CD4-positive, alpha-beta T cell treated with Interleukin-12 subunit alpha and Interleukin-12 subunit beta, for 1 hour (primary cell): ENCODE results near the gene GYS1.

Experiments used
- DNase-seq: peaks from one replicate; pipeline ENCODE4 v3.0.0-alpha.2; 2020

Gene GYS1

DNA sequence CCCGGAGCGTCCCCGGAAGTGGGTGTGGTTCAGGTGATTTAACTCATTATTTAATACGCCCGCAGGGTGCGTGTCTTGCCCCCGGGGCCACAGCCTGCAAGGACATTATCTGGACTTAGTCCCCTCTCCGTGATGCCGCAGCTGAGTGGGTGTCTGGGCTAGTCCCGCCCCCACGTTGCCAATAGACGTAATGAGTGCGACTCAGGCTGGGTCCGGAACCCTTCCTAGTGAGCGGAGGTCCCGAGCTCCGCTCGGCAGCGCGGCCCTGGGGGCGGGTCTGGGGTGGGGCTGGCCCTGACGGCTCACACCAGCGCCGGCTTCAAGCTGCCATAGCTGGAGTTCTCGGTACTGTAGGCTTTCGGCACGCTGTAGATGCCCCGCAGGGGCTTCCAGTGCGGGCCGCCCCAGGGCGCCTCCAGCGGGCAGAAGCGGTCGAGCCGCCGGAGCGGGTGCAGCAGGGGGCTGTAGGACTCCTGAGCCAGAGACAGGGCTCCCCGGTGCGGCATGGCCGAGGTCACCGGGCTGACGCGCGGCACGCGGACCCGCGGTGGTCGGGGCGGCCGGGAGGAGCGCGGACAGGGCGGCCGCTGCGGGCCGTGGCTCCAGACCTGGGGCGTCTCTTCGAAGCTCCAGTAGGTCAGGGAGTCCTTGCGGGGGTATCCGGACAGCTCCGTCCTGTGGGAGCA lies 24.7 kb upstream of the GYS1 start:
- DNase-seq, result peak; percentile 72

DNA sequence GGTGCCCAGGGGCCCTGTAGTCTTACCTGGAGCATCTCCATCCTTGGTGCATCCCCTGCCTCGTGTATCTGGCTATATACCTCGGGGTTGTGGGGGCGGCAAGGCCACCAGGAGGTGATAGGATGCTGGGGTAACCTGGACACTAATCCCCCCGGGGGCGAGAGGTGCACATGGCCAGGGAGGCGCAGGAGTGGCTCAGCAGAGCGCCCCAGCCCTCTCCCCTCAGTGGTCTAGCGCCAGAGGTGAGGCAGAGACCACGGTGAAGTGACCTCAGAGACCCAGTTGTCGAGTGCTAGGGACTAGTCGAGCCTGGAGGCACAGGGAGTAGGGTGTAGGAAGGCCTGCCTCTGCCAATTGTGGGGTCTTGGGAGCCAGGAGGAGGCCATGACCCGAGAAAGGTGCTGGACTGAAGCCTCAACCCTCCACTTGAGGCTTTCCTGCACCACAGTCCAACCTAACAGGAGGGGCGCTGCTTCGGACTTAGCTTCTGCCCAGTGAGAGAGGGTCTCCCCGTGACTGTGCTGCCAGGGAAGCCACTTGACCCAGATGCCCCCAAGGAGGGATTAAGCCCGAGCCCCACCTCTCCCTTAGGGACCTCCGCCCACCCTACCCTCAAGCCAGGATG lies 24.0 kb upstream of the GYS1 start, which contains the start of gene LHB:
Gene LHB (minus strand): TSS at position 51 of the 625 bp plus-strand sequence. CDS start 10 bp downstream, at position 41.
- no peak for DNase-seq

DNA sequence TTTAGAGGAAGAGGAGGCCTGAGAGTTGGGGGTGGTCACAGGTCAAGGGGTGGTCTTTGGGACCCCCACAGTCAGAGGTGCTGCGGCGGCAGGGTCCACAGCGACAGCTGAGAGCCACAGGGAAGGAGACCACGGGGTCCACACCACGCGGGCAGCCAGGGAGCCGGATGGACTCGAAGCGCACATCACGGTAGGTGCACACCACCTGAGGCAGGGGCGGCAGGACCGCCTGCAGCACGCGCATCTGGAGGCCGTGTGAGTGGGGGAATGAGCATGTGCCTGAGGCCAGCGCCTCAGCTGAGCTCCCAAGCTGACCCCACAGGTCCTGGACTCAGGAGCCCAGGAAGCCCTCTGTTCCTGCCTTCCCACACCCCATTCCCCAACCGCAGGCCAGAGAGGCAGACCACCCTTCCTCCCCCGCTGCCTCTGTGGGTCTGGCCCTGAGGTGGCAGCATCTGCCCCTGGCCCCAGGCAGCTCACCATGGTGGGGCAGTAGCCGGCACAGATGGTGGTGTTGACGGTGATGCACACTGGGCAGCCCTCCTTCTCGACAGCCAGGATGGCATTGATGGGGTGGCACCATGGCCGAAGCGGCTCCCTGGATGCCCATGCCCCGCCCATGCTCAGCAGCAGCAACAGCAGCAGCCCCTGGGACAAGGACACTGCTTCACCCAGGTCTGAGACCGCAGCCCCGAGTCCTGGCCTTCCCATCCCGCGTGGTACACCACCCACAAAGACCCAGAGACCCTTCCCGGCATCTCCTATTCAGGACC lies 23.1 kb upstream of the GYS1 start:
- no peak for DNase-seq

DNA sequence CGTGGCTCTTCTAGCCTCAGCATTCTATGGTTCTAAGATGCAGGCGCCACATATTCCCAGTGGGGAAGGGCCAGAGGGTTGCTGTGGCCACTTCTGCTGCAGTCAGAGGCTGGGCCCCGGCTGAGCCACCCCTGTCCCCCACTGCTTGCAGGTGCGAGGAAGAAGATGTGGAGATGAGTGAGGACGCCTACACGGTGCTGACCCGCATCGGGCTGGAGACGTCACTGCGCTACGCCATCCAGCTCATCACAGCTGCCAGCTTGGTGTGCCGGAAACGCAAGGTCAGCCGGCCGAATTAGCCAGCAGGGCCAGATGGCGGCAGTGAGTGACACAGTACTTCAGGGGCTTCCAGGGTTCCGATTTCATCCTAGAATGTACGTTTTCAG lies 21.8 kb upstream of the GYS1 start:
- no peak for DNase-seq

DNA sequence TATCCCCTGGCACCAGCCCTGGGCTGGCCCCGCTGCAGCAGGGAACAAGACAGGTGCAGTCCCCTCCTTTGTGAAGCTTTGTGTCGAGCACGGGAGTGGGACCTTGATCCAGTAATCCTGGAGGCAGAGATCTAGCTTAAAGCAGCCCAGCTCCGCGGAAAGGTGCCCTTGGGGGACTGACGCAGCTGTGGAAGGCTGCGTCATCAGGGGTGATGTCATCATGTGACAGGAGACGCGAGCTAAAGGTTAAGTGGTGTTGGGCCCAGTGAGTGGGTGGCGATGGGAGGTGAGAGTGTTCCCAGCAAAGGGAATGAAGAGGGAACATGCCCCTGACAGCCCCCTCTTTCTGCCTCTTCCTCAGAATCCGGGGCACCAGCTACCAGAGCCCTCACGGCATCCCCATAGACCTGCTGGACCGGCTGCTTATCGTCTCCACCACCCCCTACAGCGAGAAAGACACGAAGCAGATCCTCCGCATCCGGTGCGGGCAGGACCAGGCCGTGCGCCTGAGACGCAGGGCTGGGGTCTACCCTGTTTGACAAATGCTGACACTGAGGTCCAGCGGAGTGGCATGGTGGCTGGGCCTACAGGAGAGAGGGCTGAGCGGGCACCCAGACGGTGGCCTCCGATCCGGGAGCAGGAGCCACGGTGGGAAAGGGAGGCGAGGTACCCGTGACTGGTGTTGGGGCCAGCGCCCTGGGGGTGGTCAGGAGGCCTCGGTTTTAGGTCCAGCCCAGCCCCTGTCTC lies 21.2 kb upstream of the GYS1 start:
- no peak for DNase-seq

DNA sequence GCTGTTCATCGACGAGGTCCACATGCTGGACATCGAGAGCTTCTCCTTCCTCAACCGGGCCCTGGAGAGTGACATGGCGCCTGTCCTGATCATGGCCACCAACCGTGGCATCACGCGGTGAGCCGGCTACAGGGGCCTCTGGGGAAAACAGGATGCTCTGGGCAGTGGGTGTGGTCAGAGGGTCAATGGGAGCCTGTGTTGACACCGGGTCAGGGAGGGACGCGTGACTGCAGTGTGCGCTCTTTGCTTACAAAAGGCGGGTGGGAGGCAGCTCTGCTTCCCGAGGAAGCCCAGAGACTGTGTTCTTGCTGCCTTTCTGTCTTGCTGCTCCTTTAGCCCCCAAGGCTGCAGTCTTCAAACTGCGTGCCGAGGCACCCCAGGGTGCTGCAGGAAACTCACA lies 18.1 kb upstream of the GYS1 start:
- no peak for DNase-seq

DNA sequence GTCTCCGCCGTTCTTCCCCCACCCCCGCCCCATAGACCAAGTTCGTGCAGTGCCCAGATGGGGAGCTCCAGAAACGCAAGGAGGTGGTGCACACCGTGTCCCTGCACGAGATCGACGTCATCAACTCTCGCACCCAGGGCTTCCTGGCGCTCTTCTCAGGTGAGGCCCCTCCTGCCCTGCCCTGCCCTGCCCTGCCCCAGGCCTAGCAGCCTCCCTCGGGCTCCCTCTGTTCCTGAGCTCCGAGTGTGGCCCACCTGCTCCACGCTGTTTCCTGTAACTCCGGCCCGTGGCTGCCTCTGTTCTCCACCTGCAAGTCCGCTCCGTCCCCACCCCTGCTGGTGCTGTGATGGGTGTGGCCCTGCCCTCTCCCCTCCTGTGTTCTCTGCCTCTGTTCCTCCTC lies 17.3 kb upstream of the GYS1 start:
- DNase-seq, result no peak

DNA sequence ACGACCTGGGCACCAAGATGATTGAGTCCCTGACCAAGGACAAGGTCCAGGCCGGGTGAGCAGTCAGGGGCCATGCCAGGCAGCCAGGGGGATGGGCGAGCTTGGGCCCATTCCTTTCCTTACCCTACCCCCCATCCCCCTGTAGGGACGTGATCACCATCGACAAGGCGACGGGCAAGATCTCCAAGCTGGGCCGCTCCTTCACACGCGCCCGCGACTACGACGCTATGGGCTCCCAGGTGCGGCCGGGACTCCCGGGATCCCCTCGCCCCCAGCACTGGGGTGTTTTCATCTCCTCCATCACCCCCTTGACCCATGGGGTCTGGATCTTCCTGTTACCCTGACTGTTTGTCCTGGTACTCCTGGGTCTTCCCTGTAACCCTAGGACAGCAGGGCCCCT lies 16.7 kb upstream of the GYS1 start:
- no peak for DNase-seq

DNA sequence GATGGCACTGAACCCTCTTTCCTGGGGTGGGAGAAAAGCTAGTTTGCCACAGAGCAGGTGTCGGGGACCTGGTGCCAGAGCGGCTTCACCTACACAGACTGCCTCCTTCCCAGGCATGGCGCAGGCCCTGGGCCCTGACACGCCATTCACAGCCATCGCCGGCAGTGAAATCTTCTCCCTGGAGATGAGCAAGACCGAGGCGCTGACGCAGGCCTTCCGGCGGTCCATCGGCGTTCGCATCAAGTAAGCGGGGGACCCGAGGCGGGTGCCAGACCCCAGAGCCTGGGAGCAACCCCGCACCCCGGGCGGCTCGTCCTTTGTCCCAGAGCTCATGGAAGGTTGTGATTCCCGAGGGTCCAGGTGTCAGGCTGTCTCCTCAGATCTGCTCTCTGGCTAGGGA lies 13.8 kb upstream of the GYS1 start:
- no peak for DNase-seq

DNA sequence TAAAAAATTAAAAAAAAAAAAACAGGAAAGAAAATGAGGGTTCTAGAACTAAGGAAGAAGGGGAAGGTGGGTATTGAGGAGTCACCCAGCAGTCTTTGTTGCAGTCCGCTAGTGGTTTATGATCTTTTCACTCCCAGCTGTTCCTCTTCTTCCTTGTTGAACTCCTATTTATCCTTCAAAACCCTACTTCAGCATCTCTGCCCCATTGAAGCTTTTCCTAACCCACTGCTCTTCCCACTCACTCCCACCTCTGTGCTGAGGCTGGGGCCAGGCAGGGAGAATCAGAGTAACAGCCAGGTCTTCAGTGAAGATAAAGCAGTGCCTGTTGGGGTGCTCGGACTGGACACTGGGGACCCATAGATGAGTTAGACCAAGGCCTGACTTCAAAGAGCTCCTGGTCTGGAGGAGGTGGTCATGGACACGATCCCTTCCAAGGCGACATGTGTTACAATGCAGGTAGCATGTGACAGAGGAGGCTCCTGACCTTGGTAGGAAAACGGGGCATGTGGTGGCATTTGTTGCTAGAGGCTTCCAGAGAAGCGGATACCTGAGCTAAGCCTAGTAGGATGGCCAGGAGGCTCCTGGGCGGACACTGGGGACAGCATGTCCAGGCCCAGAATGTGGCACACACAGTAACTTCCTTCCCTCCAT lies 12.0 kb upstream of the GYS1 start:
- no peak for DNase-seq

DNA sequence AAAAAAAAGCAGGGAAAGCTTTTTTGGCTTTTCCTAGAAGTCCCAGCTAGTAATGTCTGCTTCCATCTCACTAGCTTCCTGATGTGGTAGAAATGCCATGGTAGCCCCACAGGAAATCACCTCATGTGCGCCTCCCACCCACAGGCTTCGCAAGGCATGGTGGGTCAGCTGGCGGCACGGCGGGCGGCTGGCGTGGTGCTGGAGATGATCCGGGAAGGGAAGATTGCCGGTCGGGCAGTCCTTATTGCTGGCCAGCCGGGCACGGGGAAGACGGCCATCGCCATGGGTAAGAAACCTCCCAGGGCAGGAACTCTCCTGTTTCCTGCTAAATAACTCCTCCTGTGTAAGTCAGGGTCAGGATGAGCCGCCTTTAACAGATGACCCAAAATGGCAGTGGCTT lies 11.0 kb upstream of the GYS1 start:
- no peak for DNase-seq

DNA sequence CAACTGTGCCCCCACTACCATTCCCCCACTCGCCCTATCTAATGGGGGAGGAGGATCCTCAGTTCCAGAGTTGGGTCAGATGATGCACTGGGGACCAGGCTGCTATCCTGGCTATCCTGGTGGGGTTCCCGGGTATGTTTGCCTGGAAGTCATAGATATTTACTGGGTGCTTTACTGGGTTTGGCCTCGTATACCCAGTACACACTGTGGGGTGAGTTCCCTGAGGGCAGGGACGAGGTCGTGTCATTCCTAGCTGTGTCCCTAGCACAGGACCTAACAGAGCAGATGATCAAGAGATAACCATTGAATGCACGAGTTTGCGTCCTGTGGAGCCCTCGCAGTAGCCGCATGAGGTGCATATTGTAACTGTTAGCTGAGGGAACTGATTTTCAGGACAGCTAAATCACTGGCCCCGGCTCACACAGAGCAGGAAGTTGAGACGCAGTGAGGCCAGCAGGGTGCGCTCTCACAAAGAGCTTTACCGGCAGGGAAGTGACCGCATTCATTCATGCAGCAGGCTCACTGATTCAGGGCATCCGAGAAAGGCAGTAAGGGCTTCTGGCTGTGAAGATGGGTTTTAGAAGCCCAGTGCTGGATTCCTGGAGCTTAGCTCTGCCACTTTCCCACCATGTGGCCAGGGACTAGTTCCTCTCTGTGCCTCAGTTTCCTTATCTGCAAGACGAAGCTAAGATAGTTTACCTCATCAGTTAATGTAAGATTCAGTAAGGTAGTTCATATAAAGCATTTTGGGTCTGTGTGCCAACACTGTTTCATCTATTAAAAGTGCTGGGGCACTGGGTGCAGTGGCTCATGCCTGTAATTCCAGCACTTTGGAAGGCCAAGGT lies 6.6 kb upstream of the GYS1 start:
- peak; percentile 76 for DNase-seq

DNA sequence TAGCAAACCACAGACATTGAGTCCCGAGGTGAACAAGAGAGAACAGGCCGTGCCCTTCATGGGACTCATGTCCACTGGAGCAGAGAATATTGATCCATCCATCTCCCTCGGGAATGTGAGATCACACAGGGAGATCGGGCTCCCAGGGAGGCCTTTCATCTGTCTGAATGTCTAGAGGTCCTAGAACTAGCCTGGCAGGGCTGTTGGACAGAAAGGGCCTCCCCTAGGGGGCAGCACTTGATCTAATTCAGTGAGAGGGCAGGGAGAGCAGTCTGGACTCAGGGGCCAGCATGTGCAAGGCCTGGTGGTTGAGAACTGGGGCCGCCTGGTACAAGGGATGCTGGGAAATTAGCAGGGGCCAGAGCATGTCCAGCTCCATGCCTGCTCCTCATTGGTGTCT lies 4.9 kb upstream of the GYS1 start:
- DNase-seq, result peak; percentile 53

DNA sequence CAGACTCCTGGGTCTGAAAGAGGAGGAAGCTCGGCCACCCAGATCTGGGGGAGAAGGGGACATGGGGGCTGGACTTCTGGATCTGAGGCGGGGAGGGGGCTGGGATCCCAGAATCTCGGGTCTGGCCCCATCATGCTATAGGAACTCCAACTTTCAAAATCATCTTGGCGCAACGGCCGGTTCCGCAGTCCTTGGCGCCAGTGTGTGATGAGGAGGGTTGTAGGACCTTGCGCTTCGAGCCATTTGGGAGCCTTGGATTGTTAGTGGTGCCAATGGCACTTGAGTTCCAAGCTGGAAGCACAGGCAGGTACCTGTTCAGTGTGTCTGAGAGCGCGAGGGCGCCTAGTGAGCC lies 902 bp upstream of the GYS1 start:
- no peak for DNase-seq

DNA sequence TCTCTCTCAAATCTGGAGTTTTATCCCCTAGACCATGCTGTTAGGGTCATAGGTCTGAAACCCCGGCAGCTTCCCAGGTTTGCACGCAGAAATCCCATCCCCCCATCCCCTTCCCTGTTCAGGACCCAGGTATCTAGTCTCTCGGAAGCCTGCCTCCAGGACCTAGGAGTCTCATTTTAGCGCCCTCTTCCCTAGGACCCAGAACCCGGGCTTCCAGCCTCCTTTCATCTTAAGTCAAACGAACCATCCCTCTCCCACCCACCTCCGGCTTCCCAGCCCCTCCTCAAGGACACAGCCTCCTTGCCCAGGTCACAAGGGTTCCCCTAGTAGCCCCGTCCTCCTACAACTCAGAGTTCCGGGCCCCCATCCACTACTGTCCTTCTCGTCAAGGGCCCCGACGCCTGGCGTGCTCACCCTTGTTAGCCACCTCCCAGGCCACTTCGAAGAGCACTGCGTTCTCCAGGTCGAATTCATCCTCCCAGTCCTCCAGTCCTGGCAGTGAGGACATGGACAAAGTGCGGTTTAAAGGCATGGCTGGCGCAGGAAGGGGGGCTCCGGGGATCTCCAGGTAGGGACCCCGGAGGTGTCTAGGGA lies 431 bp downstream of the GYS1 start:
- DNase-seq, result no peak

DNA sequence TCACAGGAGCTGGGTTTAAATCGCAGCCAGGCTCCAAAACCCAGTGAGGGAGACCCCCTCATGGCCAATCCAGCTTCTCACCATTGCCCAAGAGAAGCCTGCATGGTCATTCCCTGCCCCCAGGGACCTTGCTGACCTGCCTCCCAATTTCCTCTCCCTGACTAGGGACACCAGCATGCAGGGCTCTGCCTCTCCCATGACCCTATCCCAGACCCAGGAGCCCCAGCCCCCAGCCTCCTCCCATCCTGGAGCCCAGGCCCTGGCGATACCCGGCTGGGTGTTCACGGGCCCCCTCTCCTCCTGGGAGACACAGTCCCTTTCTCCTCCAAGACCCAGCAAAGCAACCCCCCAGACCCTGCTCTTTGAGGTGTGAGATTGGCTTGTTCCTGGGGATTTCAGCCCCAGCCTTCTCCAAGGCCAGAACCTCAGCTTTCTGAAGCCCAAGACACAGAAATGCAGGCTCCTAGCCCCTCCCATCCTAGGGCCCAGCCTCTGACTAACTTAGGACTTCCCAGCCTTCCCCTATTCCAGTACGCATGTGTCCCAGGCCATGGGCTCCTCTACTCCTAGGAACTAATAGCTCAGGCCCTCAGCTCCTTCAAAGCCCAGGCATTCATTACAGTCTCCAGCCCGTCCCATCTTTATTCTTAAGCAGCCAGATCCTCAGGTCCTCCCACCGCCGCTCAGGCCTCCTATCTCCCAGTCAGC lies 1.1 kb downstream of the GYS1 start:
- DNase-seq, result no peak

DNA sequence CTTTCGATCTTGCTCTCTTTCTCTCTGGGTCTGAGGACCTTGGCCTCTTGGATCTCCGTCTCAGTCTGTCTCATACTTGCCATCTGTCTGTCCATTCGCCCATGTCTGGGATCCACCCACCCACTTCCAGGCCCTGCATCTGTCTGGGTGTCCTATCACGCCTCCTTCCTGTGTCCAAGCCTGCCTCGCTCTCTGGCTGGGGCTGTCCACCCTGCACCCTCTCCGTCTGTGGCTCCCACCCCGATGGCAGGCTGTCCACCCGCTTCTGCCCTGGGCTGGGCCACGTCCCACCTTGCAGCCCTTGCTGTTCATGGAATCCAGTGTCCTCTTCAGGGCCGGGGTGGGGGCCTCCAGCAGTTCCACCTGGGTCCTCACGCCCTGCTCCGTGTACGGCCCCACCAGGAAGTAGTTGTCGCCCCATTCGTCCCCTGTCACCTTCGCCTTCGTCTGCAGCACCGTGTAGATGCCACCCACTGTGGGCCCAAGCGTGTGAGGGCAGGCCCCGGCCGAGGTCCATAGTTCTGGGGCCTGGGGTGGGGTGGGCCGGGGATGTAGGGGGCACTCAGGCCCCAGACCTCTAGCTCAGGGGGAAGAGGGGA lies 2.0 kb downstream of the GYS1 start:
- DNase-seq, result no peak

DNA sequence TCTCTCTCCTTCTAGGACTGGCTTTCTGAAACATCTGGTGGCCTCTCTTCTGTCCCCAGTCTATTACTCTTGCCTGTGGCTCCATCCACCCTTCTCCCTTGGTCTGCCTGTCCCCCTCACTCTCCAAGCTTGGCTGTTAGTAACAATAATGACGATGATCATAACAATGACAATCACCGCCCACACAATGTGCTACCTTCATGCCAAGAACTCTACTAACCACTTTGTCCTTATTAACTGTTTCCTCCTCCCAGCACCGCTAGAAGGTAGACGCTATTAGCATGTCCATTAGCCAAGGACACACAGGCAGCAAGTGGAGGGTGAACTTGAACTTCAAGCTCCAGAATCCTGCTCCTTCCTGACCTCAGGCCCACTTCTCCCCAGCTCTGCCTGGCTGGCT lies 2.7 kb downstream of the GYS1 start:
- DNase-seq, result no peak

DNA sequence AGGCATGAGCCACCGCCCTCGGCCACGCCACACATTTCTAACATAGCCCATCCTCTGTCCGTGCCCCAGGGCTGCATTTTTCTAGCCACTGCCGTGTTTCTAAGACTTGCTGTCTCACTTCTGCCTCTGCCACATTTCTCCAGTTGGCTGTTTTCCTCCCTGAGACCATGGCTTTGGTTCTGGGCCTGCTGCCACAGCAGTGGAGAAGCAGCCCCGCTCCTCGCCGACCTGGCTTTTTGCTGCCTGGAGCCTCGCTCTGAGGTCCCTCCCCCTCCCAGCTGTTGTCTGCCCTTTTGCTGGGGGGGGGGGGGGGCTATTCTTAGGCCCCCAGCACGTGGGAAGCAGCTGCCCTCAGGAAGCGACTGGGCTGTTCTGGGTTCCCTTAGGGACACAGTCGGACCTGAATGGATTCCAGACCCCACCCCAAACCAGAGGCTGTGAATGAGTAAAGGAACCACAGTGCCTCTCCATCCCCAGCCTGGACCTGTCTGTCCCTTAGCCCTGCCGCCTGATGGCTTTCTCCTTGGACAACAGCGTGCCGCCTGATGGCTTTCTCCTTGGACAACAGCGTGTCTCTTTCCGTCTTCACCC lies 3.3 kb downstream of the GYS1 start:
- no peak for DNase-seq

DNA sequence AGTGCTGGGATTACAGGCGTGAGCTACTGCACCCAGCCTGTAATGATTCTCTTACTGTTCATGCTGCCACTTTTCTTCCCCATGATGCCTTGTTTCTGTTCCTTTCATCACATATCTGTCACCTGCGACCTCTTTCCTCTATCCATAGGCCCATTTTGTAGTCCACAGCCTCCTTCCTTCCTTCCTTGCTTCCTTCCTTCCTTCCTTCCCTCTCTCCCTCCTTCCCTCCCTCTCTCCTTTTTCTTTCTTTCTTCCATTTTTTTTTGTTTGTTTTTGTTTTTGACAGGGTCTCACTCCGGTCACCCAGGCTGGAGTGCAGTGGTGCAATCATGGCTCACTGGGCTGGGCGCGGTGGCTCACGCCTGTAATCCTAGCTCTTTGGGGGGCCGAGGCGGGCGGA lies 4.2 kb downstream of the GYS1 start:
- DNase-seq, result no peak
